Spleen (tissue), 11 donors: ENCODE results near the gene ZBTB42. TPM values are rescaled to one million over a fixed set of nuclear protein-coding genes. Genes with fewer than 3 reads are reported as not detected.

Source experiments
- DNase-seq: peaks from one replicate; pipeline ENCODE4 v3.0.0-alpha.2; 2020
- H3K27ac ChIP-seq, 8 donors: fragments of 200-600 bp; sonication (generic) in 7 of 8; 1 replicate in 4 of 8; 2 replicates in 4 of 8; pipeline versions ENCODE4 v1.5.0 to v1.8.0; 2016 to 2021; ENCODE audit warnings: inconsistent platforms in 4 of 8, mild to moderate bottlenecking in 4 of 8, moderate library complexity in 1 of 8
- H3K27me3 ChIP-seq, 7 donors: fragments of 200-600 bp; sonication (generic) in 6 of 7; replicated peaks in 1 of 7; 1 replicate in 4 of 7; 2 replicates in 3 of 7; pipeline versions ENCODE4 v1.5.0 to v1.8.0; 2016 to 2021; ENCODE audit warnings: inconsistent platforms in 3 of 7, mild to moderate bottlenecking in 1 of 7
- H3K36me3 ChIP-seq, 6 donors: fragments of 200-600 bp; sonication (generic) in 5 of 6; 1 replicate in 4 of 6; 2 replicates in 2 of 6; pipeline versions ENCODE4 v1.5.0 to v1.8.0; 2016 to 2021; ENCODE audit warnings: inconsistent platforms in 2 of 6
- H3K4me1 ChIP-seq, 6 donors: fragments of 200-600 bp; sonication (generic) in 5 of 6; 1 replicate in 3 of 6; 2 replicates in 3 of 6; pipeline versions ENCODE4 v1.5.0 to v1.8.0; 2016 to 2021; ENCODE audit warnings: inconsistent platforms in 3 of 6
- H3K4me3 ChIP-seq, 8 donors: fragments of 200-600 bp; sonication (generic) in 7 of 8; 1 replicate in 4 of 8; 2 replicates in 4 of 8; pipeline versions ENCODE4 v1.5.0 to v1.8.0; 2016 to 2021; ENCODE audit warnings: inconsistent platforms in 4 of 8, mild to moderate bottlenecking in 4 of 8, moderate library complexity in 2 of 8
- H3K9me3 ChIP-seq, 8 donors: fragments of 200-600 bp; sonication (generic) in 7 of 8; 1 replicate in 4 of 8; 2 replicates in 4 of 8; pipeline versions ENCODE4 v1.5.0 to v1.8.0; 2016 to 2021; ENCODE audit warnings: inconsistent platforms in 4 of 8
- POLR2A ChIP-seq, 3 donors: fragments of 450-650 bp; IDR thresholded peaks; one replicate each; pipeline ENCODE4 v1.5.1; 2017; ENCODE audit warnings: antibody characterized with exemption in 3 of 3, mild to moderate bottlenecking in 1 of 3
- POLR2AphosphoS5 ChIP-seq, 3 donors: sonication (generic); formaldehyde crosslinking; IDR thresholded peaks; one replicate each; pipeline ENCODE4 v1.5.1; 2017; ENCODE audit warnings: antibody characterized with exemption in 3 of 3
- WGBS, 5 donors: extraction: QIAGEN DNeasy Blood & Tissue Kit in 3 of 5; methylation state at CpG; one replicate each; pipeline versions ENCODE4 v1.1.5 to v1.1.7; 2013 to 2018; 5-methylcytosine and 5-hydroxymethylcytosine counted together
- intact Hi-C: fragments of 100-400 bp; cut with DNase I; formaldehyde crosslinking; loops from one replicate; pipeline ENCODE4 v1.15.0; 2023; ENCODE audit warnings: low total_unique reads
- polyA plus RNA-seq, 3 donors: library from polyadenylated mRNA; stranded (reverse); fragments of 200-250 nt; gene quantifications; one replicate each; pipeline ENCODE4 v1.2.1, GENCODE V29; 2013
- total RNA-seq, 7 donors: library from RNA; depleted of rRNA in 3 of 7; stranded (reverse); fragments of >200 nt in 3 of 7; fragmentation: NEBNext Ultra II Directional in 4 of 7; extraction: Animal tissue kit (Norgen Biotek cat#: 25700) in 4 of 7; gene quantifications; one replicate each; pipeline versions ENCODE4 v1.1.0 to v1.2.1, GENCODE V29; 2016 to 2021
- TF ChIP-seq, protein P1 (sequence below), 11 experiments: fragments of 200-600 bp in 7 of 11; fragments of 450-650 bp in 4 of 11; sonication (generic) in 4 of 11; IDR thresholded peaks in 8 of 11; conservative IDR thresholded peaks in 3 of 11; 1 replicate in 7 of 11; 2 replicates in 4 of 11; pipeline versions ENCODE4 v1.4.0 to v1.8.0; 2016 to 2021; ENCODE audit warnings: antibody characterized with exemption in 11 of 11, inconsistent platforms in 4 of 11, mild to moderate bottlenecking in 1 of 11
- donor health status: healthy with polysubstance abuse.
- donor health status: DM: no; HTN: no; CAD: no; lungs with moderate emphysema.
- donor health status: DM: no; HTN: no; CAD: no.
- donor health status: Bipolar disorder and iron deficiency.
- donor health status: healthy.
- donor health status: DM: no; HTN: no; CAD: no.
- donor health status: DM: yes; HTN: yes; CAD: no.

Gene ZBTB42
- total and polyA plus RNA-seq, 10 donors, result 0.74 to 11.5 (median 4.6) TPM

DNA sequence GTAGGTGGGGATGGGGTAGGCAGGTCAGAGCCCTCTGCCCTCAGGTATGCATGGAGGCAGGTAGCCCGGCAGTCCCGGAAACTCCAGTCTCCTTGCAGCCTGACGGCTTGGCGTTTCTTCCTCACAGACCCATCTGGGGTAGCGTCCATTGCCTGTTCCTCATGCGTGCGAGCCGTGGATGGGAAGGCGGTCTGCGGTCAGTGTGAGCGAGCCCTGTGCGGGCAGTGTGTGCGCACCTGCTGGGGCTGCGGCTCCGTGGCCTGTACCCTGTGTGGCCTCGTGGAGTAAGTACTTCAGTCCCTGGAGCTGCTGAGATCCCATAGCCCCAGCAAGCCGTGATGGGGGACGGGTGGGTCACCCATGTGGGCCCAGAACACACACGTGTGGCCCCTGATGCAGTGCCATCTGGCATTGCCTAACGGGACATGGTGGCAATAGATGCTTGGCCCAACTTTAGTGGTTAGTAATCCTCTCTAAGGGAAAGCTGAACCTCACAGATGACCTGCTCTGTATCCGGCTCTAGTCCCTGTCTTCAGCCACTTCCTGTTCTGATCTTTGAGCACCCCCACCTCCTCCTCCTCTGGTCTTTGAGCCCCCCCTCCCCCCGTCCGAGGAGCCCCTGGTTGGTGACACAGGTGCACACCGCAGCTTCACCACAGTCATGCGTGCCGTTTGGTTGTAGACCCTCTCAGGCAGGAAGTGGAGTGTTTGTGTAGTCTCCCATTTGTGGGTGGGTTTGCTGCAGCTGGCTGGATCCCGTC, 44.2 kb upstream of the ZBTB42 start:
- Histone ChIP-seq H3K36me3 (peaks cover 0 to 67% (median 57%) of the 10 kb centered on the region in 6 donors), H3K27me3 (no peaks in the 10 kb centered on the region), H3K27ac (peak overlapping the region in 1 of 8 donors; percentile 27), H3K9me3 (no peaks in the 10 kb centered on the region), H3K4me1 (peaks cover 18 to 55% (median 38%) of the 10 kb centered on the region in 6 donors), H3K4me3 (no peak overlapping the region)
- TF ChIP-seq POLR2A (IDR thresholded peaks at IDR 0.05) (no peak), POLR2AphosphoS5 (IDR thresholded peaks at IDR 0.05) (peak in 1 of 3 donors; percentile 36)
- WGBS, 5 donors, result 67 to 82% (median 73%) methylated on average over 18 to 27 of the region's 27 CpGs
- intact Hi-C loops, result no loop called here
- no peak for DNase-seq

DNA sequence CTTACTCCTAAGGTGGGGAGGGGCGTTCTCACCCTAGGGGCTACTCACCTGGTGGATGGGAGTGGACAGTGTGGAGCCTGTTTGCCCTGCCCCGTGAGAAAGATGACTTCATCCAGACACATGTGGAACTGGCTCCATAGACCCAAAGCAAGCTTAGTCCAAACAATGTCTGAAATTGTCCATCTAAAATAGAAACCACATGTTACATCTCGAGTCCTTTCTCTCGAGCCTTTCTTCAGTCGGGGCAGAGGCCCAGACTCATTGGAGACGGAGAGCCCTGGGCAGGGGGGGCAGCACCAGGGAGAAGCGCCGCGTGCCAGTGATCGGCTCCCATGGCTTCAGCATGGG, 43.7 kb upstream of the ZBTB42 start:
- no peak for DNase-seq
- TF ChIP-seq POLR2AphosphoS5 (IDR thresholded peaks at IDR 0.05) (no peak), POLR2A (IDR thresholded peaks at IDR 0.05) (no peak)
- TF ChIP-seq, protein P1, sequence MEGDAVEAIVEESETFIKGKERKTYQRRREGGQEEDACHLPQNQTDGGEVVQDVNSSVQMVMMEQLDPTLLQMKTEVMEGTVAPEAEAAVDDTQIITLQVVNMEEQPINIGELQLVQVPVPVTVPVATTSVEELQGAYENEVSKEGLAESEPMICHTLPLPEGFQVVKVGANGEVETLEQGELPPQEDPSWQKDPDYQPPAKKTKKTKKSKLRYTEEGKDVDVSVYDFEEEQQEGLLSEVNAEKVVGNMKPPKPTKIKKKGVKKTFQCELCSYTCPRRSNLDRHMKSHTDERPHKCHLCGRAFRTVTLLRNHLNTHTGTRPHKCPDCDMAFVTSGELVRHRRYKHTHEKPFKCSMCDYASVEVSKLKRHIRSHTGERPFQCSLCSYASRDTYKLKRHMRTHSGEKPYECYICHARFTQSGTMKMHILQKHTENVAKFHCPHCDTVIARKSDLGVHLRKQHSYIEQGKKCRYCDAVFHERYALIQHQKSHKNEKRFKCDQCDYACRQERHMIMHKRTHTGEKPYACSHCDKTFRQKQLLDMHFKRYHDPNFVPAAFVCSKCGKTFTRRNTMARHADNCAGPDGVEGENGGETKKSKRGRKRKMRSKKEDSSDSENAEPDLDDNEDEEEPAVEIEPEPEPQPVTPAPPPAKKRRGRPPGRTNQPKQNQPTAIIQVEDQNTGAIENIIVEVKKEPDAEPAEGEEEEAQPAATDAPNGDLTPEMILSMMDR (IDR thresholded peaks at IDR 0.05 in 8 of 11, conservative IDR thresholded peaks at IDR 0.05 in 3 of 11), result no peak
- Histone ChIP-seq H3K27ac (peak overlapping the region in 1 of 8 donors; percentile 27), H3K36me3 (peaks cover 0 to 73% (median 57%) of the 10 kb centered on the region in 6 donors), H3K4me3 (no peak overlapping the region), H3K9me3 (no peaks in the 10 kb centered on the region), H3K27me3 (no peaks in the 10 kb centered on the region), H3K4me1 (peaks cover 15 to 49% (median 33%) of the 10 kb centered on the region in 6 donors)
- 88 to 91% (median 89%) methylated on average over 9 to 10 of the region's 10 CpGs for WGBS, 5 donors
- intact Hi-C loops, result no loop called here

DNA sequence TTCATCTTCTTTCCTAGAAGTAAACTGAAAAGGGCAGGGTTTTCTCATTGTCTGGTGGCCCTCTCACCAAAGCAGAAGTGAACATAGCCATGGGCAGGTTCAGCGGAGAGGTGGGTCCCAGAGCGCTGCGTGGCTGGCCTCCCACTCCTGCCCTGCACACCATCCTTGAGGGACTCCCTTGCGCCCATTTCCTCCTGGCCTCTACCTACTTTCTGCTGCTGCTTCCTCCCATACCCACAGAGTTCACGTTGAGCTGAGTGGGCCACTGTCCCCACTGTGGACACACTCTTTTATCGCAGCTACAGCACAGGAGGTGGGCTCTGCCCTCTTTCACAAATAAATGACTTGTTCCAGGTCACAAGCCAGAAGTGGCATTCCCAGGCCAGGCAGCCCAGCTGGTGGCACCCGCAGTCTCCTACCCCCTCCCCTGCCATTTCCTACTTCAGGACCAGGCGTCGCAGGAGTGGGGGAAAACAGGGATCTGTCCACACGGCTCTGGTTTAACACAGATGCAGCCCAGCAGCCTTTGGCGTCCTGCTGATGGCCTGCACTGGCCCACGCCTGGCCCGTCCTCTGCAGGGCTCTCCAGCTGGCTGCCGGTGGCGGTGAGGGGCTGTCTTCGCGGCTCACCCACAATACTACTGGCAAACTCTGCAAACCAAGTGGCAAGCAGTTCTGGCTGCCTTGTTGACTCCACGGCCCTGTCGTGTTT, 43.1 kb upstream of the ZBTB42 start:
- peaks cover 0 to 79% (median 57%) of the 10 kb centered on the region in 6 donors for H3K36me3 ChIP-seq

More for the DNA sequence above, 43.1 kb upstream of the ZBTB42 start:
- TF ChIP-seq POLR2A (IDR thresholded peaks at IDR 0.05) (no peak), POLR2AphosphoS5 (IDR thresholded peaks at IDR 0.05) (peak in 1 of 3 donors; percentile 22)
- TF ChIP-seq, protein P1 (IDR thresholded peaks at IDR 0.05 in 8 of 11, conservative IDR thresholded peaks at IDR 0.05 in 3 of 11), result no peak
- H3K4me3 ChIP-seq, result no peak overlapping the region
- no peak for DNase-seq
- intact Hi-C loops, result no loop called here
- peak overlapping the region in 1 of 8 donors; percentile 27 for H3K27ac ChIP-seq
- H3K9me3 ChIP-seq, result no peaks in the 10 kb centered on the region
- H3K4me1 ChIP-seq, result peaks cover 15 to 48% (median 31%) of the 10 kb centered on the region in 6 donors
- WGBS, 5 donors, result 88 to 91% (median 90%) methylated on average over 19 of the region's 19 CpGs
- H3K27me3 ChIP-seq, result no peaks in the 10 kb centered on the region
